ENCODE measurements around the gene PSME4.

- TF ChIP-seq CTCF (IDR thresholded peaks at IDR 0.05) (no peak), POLR2A (IDR thresholded peaks at IDR 0.05) (no peak)
Observed at GRCh38 chr2:53939656-53940055, 31.1 kb downstream of the PSME4 start.

Measured in testis (tissue), 2 donors.